K562 (cell line): ENCODE measurements around the gene ASIP. TPM values are rescaled to one million over a fixed set of nuclear protein-coding genes. Genes with fewer than 3 reads are reported as not detected.
A peak's percentile ranks its signal among the peaks of the same experiment; 100 is the strongest.

ENCODE experiments used
- CHD7 ChIP-seq: fragments of 200-600 bp; sonication (generic); IDR thresholded peaks from one replicate; pipeline ENCODE4 v1.6.1; 2012; ENCODE audit warnings: mild to moderate bottlenecking, low read depth, low read length, inconsistent platforms
- E2F8 ChIP-seq: fragments of 450-650 bp; IDR thresholded peaks from 2 replicates; pipeline ENCODE4 v1.7.1; 2018; ENCODE audit warnings: mild to moderate bottlenecking, low read depth; ENCODE audit not compliant: partially characterized antibody
- ETS2 ChIP-seq: IDR thresholded peaks from 2 replicates; pipeline ENCODE4 v1.6.1; 2016; ENCODE audit warnings: borderline replicate concordance, missing genetic modification characterization, mild to moderate bottlenecking, moderate library complexity, missing compliant biosample characterization; ENCODE audit not compliant: poor library complexity, severe bottlenecking
- FOXP1 ChIP-seq: sonication (generic); formaldehyde crosslinking; IDR thresholded peaks from 2 replicates; pipeline ENCODE4 v1.8.0; 2022; ENCODE audit warnings: mild to moderate bottlenecking, missing genetic modification reagents
- L3MBTL2 ChIP-seq: fragments of 450-650 bp; IDR thresholded peaks from 2 replicates; pipeline ENCODE4 v1.6.1; 2016; ENCODE audit warnings: mild to moderate bottlenecking, moderate library complexity
- RAD21 ChIP-seq, 2 experiments: fragments of 250-450 bp in 1 of 2; fragments of 450-650 bp in 1 of 2; sonication (Bioruptor Pico) in 1 of 2; formaldehyde crosslinking in 1 of 2; IDR thresholded peaks in 1 of 2; conservative IDR thresholded peaks in 1 of 2; 2 replicates each; pipeline versions ENCODE4 v1.4.0 to v1.8.0; 2020 to 2022; ENCODE audit warnings: mild to moderate bottlenecking in 2 of 2, moderate library complexity in 1 of 2
- ZNF124 ChIP-seq: sonication (generic); formaldehyde crosslinking; IDR thresholded peaks from 2 replicates; pipeline ENCODE4 v1.8.1; 2022; ENCODE audit warnings: missing genetic modification reagents
- ZNF133 ChIP-seq: fragments of 250-450 bp; sonication (Bioruptor Pico); IDR thresholded peaks from 2 replicates; pipeline ENCODE4 v1.4.0; 2020; ENCODE audit warnings: mild to moderate bottlenecking
- ZNF263 ChIP-seq: sonication (generic); formaldehyde crosslinking; IDR thresholded peaks from 2 replicates; pipeline ENCODE4 v1.8.0; 2022; ENCODE audit warnings: mild to moderate bottlenecking, missing genetic modification reagents, borderline replicate concordance
- ZNF436 ChIP-seq: fragments of 250-450, 450-650 bp; sonication (Bioruptor Pico); formaldehyde crosslinking; IDR thresholded peaks from 2 replicates; pipeline ENCODE4 v1.7.0; 2020; ENCODE audit warnings: mild to moderate bottlenecking
- polyA plus RNA-seq, 8 experiments: library from polyadenylated mRNA; depleted of rRNA in 4 of 8; stranded (reverse) in 5 of 8; unstranded in 3 of 8; fragments of >200 nt; fragmentation: Nextera tagmentation in 2 of 8; fragmentation: Illumina TruSeq in 1 of 8; extraction: Ambion mirVana in 2 of 8; extraction: Trizol in 1 of 8; gene quantifications; 2 replicates each; pipeline versions ENCODE4 v1.2.1 to v1.2.3, GENCODE V29; 2011 to 2014; ENCODE audit warnings: inconsistent platforms in 1 of 8, missing spikeins in 1 of 8
- total RNA-seq, 7 experiments: library from RNA; depleted of rRNA in 6 of 7; stranded (reverse); fragments of >200 nt in 6 of 7; fragmentation: Illumina TruSeq in 2 of 7; extraction: Trizol in 2 of 7; gene quantifications; 2 replicates each; pipeline versions ENCODE4 v1.2.1 to v1.2.3, GENCODE V29; 2011 to 2021; ENCODE audit warnings: low replicate concordance in 1 of 7
- TF ChIP-seq, protein P1 (sequence below): fragments of 250-450 bp; sonication (Bioruptor Pico); IDR thresholded peaks from 2 replicates; pipeline ENCODE4 v1.8.0; 2022; ENCODE audit warnings: inconsistent platforms

Gene ASIP
- total and polyA plus RNA-seq, 9 of the 15 experiments (the other 6 are each of a cell fraction or from before 2014, with no cell fraction given), result not detected

DNA sequence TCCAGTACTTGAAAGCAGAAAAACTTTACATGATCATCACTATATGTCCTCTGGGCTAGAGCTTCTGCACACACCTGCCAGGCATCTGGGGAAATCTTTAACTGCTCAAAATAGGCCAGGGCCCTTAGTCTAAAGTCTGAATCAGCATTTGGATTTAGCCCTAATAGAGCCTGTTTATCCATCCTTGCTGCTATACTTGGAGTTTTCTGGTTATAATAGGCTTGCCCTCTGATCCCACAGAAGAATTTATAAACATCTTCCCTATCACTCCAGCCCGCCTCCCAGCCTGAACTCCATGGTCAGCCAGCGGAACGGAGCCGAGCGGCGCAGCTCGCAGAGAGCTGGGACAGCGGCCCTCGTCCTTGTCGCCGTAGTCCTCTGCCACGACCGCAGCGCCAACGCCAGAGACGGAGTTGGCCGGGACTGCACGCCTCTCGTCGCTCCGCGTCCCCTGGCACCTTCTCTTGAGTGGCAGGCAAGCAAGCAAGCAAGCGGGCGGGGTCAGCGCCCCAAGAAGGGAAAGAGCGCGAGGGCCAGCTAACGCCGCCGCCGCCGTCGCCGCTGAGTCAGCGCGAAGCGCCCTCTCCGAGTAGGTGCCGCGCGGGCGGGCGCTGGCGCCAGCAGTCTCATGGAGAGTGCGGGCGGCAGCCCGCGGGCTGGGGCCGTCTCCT lies 25.4 kb upstream of the ASIP start (continued):
- TF ChIP-seq E2F8, result no peak
- peak; percentile 85 for TF ChIP-seq L3MBTL2
- no peak for TF ChIP-seq ZNF436 (CRISPR knock-in tag)
- TF ChIP-seq, protein P1, sequence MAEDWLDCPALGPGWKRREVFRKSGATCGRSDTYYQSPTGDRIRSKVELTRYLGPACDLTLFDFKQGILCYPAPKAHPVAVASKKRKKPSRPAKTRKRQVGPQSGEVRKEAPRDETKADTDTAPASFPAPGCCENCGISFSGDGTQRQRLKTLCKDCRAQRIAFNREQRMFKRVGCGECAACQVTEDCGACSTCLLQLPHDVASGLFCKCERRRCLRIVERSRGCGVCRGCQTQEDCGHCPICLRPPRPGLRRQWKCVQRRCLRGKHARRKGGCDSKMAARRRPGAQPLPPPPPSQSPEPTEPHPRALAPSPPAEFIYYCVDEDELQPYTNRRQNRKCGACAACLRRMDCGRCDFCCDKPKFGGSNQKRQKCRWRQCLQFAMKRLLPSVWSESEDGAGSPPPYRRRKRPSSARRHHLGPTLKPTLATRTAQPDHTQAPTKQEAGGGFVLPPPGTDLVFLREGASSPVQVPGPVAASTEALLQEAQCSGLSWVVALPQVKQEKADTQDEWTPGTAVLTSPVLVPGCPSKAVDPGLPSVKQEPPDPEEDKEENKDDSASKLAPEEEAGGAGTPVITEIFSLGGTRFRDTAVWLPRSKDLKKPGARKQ (CRISPR knock-in tag), result no peak
- TF ChIP-seq CHD7, result no peak
- no peak for TF ChIP-seq FOXP1 (CRISPR knock-in tag)
- no peak for TF ChIP-seq ZNF133 (CRISPR knock-in tag)
- no peak for TF ChIP-seq ZNF124
- TF ChIP-seq ETS2 (tag), result no peak
- TF ChIP-seq ZNF263, result no peak
- no peak for TF ChIP-seq RAD21 (CRISPR knock-in tag; conservative IDR thresholded peaks at IDR 0.05 in 1 of 2, IDR thresholded peaks at IDR 0.05 in 1 of 2)
